Spleen (tissue), 11 donors: ENCODE results near the gene MED12L. TPM values are rescaled to one million over a fixed set of nuclear protein-coding genes. Genes with fewer than 3 reads are reported as not detected.

Source experiments
- DNase-seq: peaks from one replicate; pipeline ENCODE4 v3.0.0-alpha.2; 2020
- H3K27ac ChIP-seq, 8 donors: fragments of 200-600 bp; sonication (generic) in 7 of 8; 1 replicate in 4 of 8; 2 replicates in 4 of 8; pipeline versions ENCODE4 v1.5.0 to v1.8.0; 2016 to 2021; ENCODE audit warnings: inconsistent platforms in 4 of 8, mild to moderate bottlenecking in 4 of 8, moderate library complexity in 1 of 8
- H3K27me3 ChIP-seq, 7 donors: fragments of 200-600 bp; sonication (generic) in 6 of 7; replicated peaks in 1 of 7; 1 replicate in 4 of 7; 2 replicates in 3 of 7; pipeline versions ENCODE4 v1.5.0 to v1.8.0; 2016 to 2021; ENCODE audit warnings: inconsistent platforms in 3 of 7, mild to moderate bottlenecking in 1 of 7
- H3K36me3 ChIP-seq, 6 donors: fragments of 200-600 bp; sonication (generic) in 5 of 6; 1 replicate in 4 of 6; 2 replicates in 2 of 6; pipeline versions ENCODE4 v1.5.0 to v1.8.0; 2016 to 2021; ENCODE audit warnings: inconsistent platforms in 2 of 6
- H3K4me1 ChIP-seq, 6 donors: fragments of 200-600 bp; sonication (generic) in 5 of 6; 1 replicate in 3 of 6; 2 replicates in 3 of 6; pipeline versions ENCODE4 v1.5.0 to v1.8.0; 2016 to 2021; ENCODE audit warnings: inconsistent platforms in 3 of 6
- H3K4me3 ChIP-seq, 8 donors: fragments of 200-600 bp; sonication (generic) in 7 of 8; 1 replicate in 4 of 8; 2 replicates in 4 of 8; pipeline versions ENCODE4 v1.5.0 to v1.8.0; 2016 to 2021; ENCODE audit warnings: inconsistent platforms in 4 of 8, mild to moderate bottlenecking in 4 of 8, moderate library complexity in 2 of 8
- H3K9me3 ChIP-seq, 8 donors: fragments of 200-600 bp; sonication (generic) in 7 of 8; 1 replicate in 4 of 8; 2 replicates in 4 of 8; pipeline versions ENCODE4 v1.5.0 to v1.8.0; 2016 to 2021; ENCODE audit warnings: inconsistent platforms in 4 of 8
- POLR2A ChIP-seq, 3 donors: fragments of 450-650 bp; IDR thresholded peaks; one replicate each; pipeline ENCODE4 v1.5.1; 2017; ENCODE audit warnings: antibody characterized with exemption in 3 of 3, mild to moderate bottlenecking in 1 of 3
- POLR2AphosphoS5 ChIP-seq, 3 donors: sonication (generic); formaldehyde crosslinking; IDR thresholded peaks; one replicate each; pipeline ENCODE4 v1.5.1; 2017; ENCODE audit warnings: antibody characterized with exemption in 3 of 3
- WGBS, 5 donors: extraction: QIAGEN DNeasy Blood & Tissue Kit in 3 of 5; methylation state at CpG; one replicate each; pipeline versions ENCODE4 v1.1.5 to v1.1.7; 2013 to 2018; 5-methylcytosine and 5-hydroxymethylcytosine counted together
- intact Hi-C: fragments of 100-400 bp; cut with DNase I; formaldehyde crosslinking; loops from one replicate; pipeline ENCODE4 v1.15.0; 2023; ENCODE audit warnings: low total_unique reads
- polyA plus RNA-seq, 3 donors: library from polyadenylated mRNA; stranded (reverse); fragments of 200-250 nt; gene quantifications; one replicate each; pipeline ENCODE4 v1.2.1, GENCODE V29; 2013
- total RNA-seq, 7 donors: library from RNA; depleted of rRNA in 3 of 7; stranded (reverse); fragments of >200 nt in 3 of 7; fragmentation: NEBNext Ultra II Directional in 4 of 7; extraction: Animal tissue kit (Norgen Biotek cat#: 25700) in 4 of 7; gene quantifications; one replicate each; pipeline versions ENCODE4 v1.1.0 to v1.2.1, GENCODE V29; 2016 to 2021
- TF ChIP-seq, protein P1 (sequence below), 11 experiments: fragments of 200-600 bp in 7 of 11; fragments of 450-650 bp in 4 of 11; sonication (generic) in 4 of 11; IDR thresholded peaks in 8 of 11; conservative IDR thresholded peaks in 3 of 11; 1 replicate in 7 of 11; 2 replicates in 4 of 11; pipeline versions ENCODE4 v1.4.0 to v1.8.0; 2016 to 2021; ENCODE audit warnings: antibody characterized with exemption in 11 of 11, inconsistent platforms in 4 of 11, mild to moderate bottlenecking in 1 of 11
- donor health status: healthy with polysubstance abuse.
- donor health status: DM: no; HTN: no; CAD: no; lungs with moderate emphysema.
- donor health status: DM: no; HTN: no; CAD: no.
- donor health status: Bipolar disorder and iron deficiency.
- donor health status: healthy.
- donor health status: DM: no; HTN: no; CAD: no.
- donor health status: DM: yes; HTN: yes; CAD: no.

Gene MED12L
- total and polyA plus RNA-seq, 10 donors, result 0.02 to 4.5 (median 1.5) TPM

GRCh38 chr3:151195826-151196225, 110.4 kb downstream of the MED12L start:
- intact Hi-C loops, result no loop called here
- 84 to 100% (median 92%) methylated on average over 1 of the region's 1 CpG for WGBS, 5 donors
- no peak overlapping the region for H3K4me3 ChIP-seq
- no peak overlapping the region for H3K27ac ChIP-seq
- TF ChIP-seq, protein P1, sequence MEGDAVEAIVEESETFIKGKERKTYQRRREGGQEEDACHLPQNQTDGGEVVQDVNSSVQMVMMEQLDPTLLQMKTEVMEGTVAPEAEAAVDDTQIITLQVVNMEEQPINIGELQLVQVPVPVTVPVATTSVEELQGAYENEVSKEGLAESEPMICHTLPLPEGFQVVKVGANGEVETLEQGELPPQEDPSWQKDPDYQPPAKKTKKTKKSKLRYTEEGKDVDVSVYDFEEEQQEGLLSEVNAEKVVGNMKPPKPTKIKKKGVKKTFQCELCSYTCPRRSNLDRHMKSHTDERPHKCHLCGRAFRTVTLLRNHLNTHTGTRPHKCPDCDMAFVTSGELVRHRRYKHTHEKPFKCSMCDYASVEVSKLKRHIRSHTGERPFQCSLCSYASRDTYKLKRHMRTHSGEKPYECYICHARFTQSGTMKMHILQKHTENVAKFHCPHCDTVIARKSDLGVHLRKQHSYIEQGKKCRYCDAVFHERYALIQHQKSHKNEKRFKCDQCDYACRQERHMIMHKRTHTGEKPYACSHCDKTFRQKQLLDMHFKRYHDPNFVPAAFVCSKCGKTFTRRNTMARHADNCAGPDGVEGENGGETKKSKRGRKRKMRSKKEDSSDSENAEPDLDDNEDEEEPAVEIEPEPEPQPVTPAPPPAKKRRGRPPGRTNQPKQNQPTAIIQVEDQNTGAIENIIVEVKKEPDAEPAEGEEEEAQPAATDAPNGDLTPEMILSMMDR (IDR thresholded peaks at IDR 0.05 in 8 of 11, conservative IDR thresholded peaks at IDR 0.05 in 3 of 11), result no peak
- TF ChIP-seq POLR2AphosphoS5 (IDR thresholded peaks at IDR 0.05), result no peak
- no peak for TF ChIP-seq POLR2A (IDR thresholded peaks at IDR 0.05)
- H3K4me1 ChIP-seq, result no peaks in the 10 kb centered on the region
- peaks cover 0 to 12% (median 0%) of the 10 kb centered on the region in 6 donors for H3K36me3 ChIP-seq
- no peaks in the 10 kb centered on the region for H3K9me3 ChIP-seq
- no peak for DNase-seq
- no peaks in the 10 kb centered on the region for H3K27me3 ChIP-seq

DNA sequence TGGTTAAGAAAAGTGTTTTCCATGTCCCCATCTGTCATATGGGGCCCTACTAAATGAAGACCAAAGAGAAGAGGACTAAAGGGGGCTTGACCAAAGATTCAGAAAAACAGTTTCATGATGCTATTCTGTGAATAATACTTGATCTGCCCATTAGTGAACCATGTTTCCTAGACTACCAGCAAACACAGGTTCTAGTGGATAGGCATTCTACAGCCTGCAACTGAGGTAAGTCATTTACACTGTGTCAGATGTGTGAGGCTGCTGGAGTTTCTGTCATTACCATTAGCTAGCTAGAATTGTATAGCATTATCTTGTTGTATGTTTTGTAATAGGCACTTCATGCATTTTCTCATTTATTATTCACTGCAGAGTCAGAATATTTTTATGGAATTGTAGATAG, 111.0 kb downstream of the MED12L start:
- no peak for DNase-seq
- no peak overlapping the region for H3K4me3 ChIP-seq
- peaks cover 0 to 10% (median 0%) of the 10 kb centered on the region in 6 donors for H3K36me3 ChIP-seq
- H3K4me1 ChIP-seq, result no peaks in the 10 kb centered on the region
- no peak overlapping the region for H3K27ac ChIP-seq
- TF ChIP-seq POLR2AphosphoS5 (IDR thresholded peaks at IDR 0.05) (no peak), POLR2A (IDR thresholded peaks at IDR 0.05) (no peak)
- TF ChIP-seq, protein P1 (IDR thresholded peaks at IDR 0.05 in 8 of 11, conservative IDR thresholded peaks at IDR 0.05 in 3 of 11), result no peak
- H3K27me3 ChIP-seq, result no peaks in the 10 kb centered on the region
- no peaks in the 10 kb centered on the region for H3K9me3 ChIP-seq
- intact Hi-C loops, result no loop called here

- 95 to 98% (median 97%) methylated on average over 8 of the region's 8 CpGs for WGBS, 5 donors
- no peaks in the 10 kb centered on the region for H3K9me3 ChIP-seq
- intact Hi-C loops, result no loop called here
- no peak for DNase-seq
- peaks cover 0 to 10% (median 0%) of the 10 kb centered on the region in 6 donors for H3K36me3 ChIP-seq
- no peaks in the 10 kb centered on the region for H3K27me3 ChIP-seq
- no peaks in the 10 kb centered on the region for H3K4me1 ChIP-seq
- TF ChIP-seq POLR2A (IDR thresholded peaks at IDR 0.05), result no peak
- no peak for TF ChIP-seq POLR2AphosphoS5 (IDR thresholded peaks at IDR 0.05)
- TF ChIP-seq, protein P1 (IDR thresholded peaks at IDR 0.05 in 8 of 11, conservative IDR thresholded peaks at IDR 0.05 in 3 of 11), result no peak
- H3K27ac ChIP-seq, result no peak overlapping the region
- no peak overlapping the region for H3K4me3 ChIP-seq
Observed at GRCh38 chr3:151197228-151197627, 111.8 kb downstream of the MED12L start.

DNA sequence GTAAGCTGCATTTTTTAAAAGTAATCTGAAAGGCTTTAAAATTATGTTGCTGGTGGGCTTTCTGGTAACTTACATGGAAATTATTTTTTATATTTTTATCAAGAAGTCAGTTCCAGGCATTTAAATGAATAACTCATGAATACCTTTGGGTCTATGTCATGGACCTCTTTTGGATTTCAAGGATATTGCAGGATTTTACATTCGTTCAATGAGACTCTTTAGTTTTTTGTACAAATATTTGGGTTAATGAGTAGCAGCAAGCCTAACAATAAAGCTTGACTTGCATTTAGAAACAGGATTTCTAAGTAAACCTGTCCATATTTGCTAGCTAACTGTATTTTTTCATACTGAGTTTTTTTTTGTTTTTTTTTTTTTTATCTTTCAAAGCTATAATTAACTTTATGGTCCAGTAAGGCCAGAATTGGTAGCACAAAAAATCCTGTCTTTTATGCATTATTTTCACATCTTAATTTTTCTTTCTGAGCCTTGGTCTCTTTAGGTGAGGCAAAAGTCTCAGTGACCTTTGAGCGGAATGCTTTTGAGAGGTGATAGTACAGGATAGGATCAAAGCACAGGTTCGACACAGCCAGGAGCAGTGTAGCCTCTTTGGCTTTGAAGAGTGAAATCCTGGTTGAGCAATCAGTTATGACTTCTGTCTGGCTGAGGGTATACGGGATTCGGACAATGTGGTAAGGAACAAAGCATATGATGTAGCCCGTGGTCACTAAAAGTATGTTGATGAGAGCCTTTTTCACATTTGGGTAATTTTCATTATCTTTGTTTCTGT, 112.7 kb downstream of the MED12L start:
- intact Hi-C loops, result no loop called here
- Histone ChIP-seq H3K27ac (no peak overlapping the region), H3K9me3 (no peaks in the 10 kb centered on the region), H3K27me3 (no peaks in the 10 kb centered on the region), H3K4me3 (no peak overlapping the region), H3K36me3 (peaks cover 0 to 10% (median 0%) of the 10 kb centered on the region in 6 donors), H3K4me1 (no peaks in the 10 kb centered on the region)
- no peak for DNase-seq
- TF ChIP-seq, protein P1 (IDR thresholded peaks at IDR 0.05 in 8 of 11, conservative IDR thresholded peaks at IDR 0.05 in 3 of 11), result no peak
- no peak for TF ChIP-seq POLR2AphosphoS5 (IDR thresholded peaks at IDR 0.05)
- no peak for TF ChIP-seq POLR2A (IDR thresholded peaks at IDR 0.05)
- 84 to 94% (median 87%) methylated on average over 6 of the region's 6 CpGs for WGBS, 5 donors
